COLO668 (cell line): ENCODE data around the gene DNAJB7.
"Not testable (repeated sequence)": the region's sequence is repeated elsewhere in the genome, so short reads cannot be mapped to it uniquely, and the experiment has no call there.

ENCODE experiments used
- DNase-seq: peaks from one replicate; lab custom pipeline; 2025; ENCODE audit not compliant: unreplicated experiment; lab: John Stamatoyannopoulos, UW

DNAJB7 gene

GRCh38 chr22:40845816-40846215 is 16.1 kb downstream of the DNAJB7 start:
- not testable (repeated sequence) for DNase-seq

- DNase-seq, result no peak
Measured at GRCh38 chr22:40844951-40845350, 17.0 kb downstream of the DNAJB7 start.

GRCh38 chr22:40838486-40838885 is 23.4 kb downstream of the DNAJB7 start:
- DNase-seq, result no peak

GRCh38 chr22:40834619-40835018 is 27.3 kb downstream of the DNAJB7 start:
- DNase-seq, result no peak

- DNase-seq, result no peak
Measured at GRCh38 chr22:40829131-40829530, 32.8 kb downstream of the DNAJB7 start.

- no peak for DNase-seq
Measured at GRCh38 chr22:40826984-40827741, 34.8 kb downstream of the DNAJB7 start.

- DNase-seq, result not testable (repeated sequence)
Measured at GRCh38 chr22:40826292-40826691, 35.6 kb downstream of the DNAJB7 start.

- DNase-seq, result no peak
Measured at GRCh38 chr22:40823426-40823825, 38.5 kb downstream of the DNAJB7 start.

- DNase-seq, result no peak
Measured at GRCh38 chr22:40819599-40820140, 42.2 kb downstream of the DNAJB7 start.

GRCh38 chr22:40818747-40819598 is 42.9 kb downstream of the DNAJB7 start, which contains the start of gene SLC25A17:
SLC25A17 (minus strand) TSS chr22:40819346; CDS start chr22:40819248, 98 bp downstream.
- DNase-seq, result peak; percentile 94

GRCh38 chr22:40818192-40818746 is 43.6 kb downstream of the DNAJB7 start:
- no peak for DNase-seq

GRCh38 chr22:40817737-40818136 is 44.2 kb downstream of the DNAJB7 start:
- no peak for DNase-seq

GRCh38 chr22:40813912-40814315 is 48.0 kb downstream of the DNAJB7 start:
- no peak for DNase-seq
